K562 (cell line): Measurements from ENCODE around the gene PITPNC1.

Experiments used
- CHAMP1 ChIP-seq: fragments of 450-650 bp; IDR thresholded peaks from 2 replicates; pipeline ENCODE4 v1.6.1; 2016; ENCODE audit warnings: mild to moderate bottlenecking
- CHCHD3 ChIP-seq: fragments of 250-450 bp; sonication (Bioruptor Pico); IDR thresholded peaks from 2 replicates; pipeline ENCODE4 v2.1.2; 2022; ENCODE audit warnings: mild to moderate bottlenecking
- HOMEZ ChIP-seq: fragments of 250-450 bp; sonication (Bioruptor Pico); IDR thresholded peaks from 2 replicates; pipeline ENCODE4 v1.4.0; 2020; ENCODE audit warnings: mild to moderate bottlenecking, moderate library complexity
- NRF1 ChIP-seq, 2 experiments: fragments of 450-650 bp; IDR thresholded peaks in 1 of 2; conservative IDR thresholded peaks in 1 of 2; 2 replicates each; pipeline ENCODE4 v1.6.1; 2014; ENCODE audit warnings: mild to moderate bottlenecking in 2 of 2
- POLR2AphosphoS5 ChIP-seq: IDR thresholded peaks from 2 replicates; pipeline ENCODE4 v1.6.1; 2011; ENCODE audit warnings: mild to moderate bottlenecking, low read depth, low read length, moderate library complexity; ENCODE audit not compliant: control insufficient read depth, insufficient read depth
- RFX7 ChIP-seq: fragments of 250-450 bp; sonication (Bioruptor Pico); IDR thresholded peaks from 2 replicates; pipeline ENCODE4 v1.5.1; 2021; ENCODE audit warnings: mild to moderate bottlenecking
- TOE1 ChIP-seq, 2 experiments: fragments of 450-650 bp in 1 of 2; sonication (generic) in 1 of 2; formaldehyde crosslinking in 1 of 2; IDR thresholded peaks; 2 replicates each; pipeline versions ENCODE4 v1.7.1 to v1.8.0; 2016 to 2022; ENCODE audit warnings: borderline replicate concordance in 2 of 2, mild to moderate bottlenecking in 2 of 2, antibody characterized with exemption in 1 of 2, inconsistent platforms in 1 of 2, low read depth in 1 of 2, missing genetic modification reagents in 1 of 2, moderate library complexity in 1 of 2
- ZBTB7A ChIP-seq: IDR thresholded peaks from 2 replicates; pipeline ENCODE4 v1.6.1; 2011; ENCODE audit warnings: low read depth, mild to moderate bottlenecking, low read length, moderate library complexity, borderline replicate concordance; ENCODE audit not compliant: control insufficient read depth
- ZNF24 ChIP-seq: fragments of 450-650 bp; IDR thresholded peaks from 2 replicates; pipeline ENCODE4 v1.6.1; 2016

GRCh38 chr17:67558740-67559380 lies 181.8 kb downstream of the PITPNC1 start:
- TF ChIP-seq HOMEZ (CRISPR knock-in tag) (no peak), CHCHD3 (CRISPR knock-in tag) (no peak), POLR2AphosphoS5 (no peak), RFX7 (CRISPR knock-in tag) (no peak), ZBTB7A (no peak), CHAMP1 (no peak), TOE1 (IDR thresholded peaks at IDR 0.05; ENCODE audit: borderline replicate concordance) (no peak), TOE1 (CRISPR knock-in tag; IDR thresholded peaks at IDR 0.05; ENCODE audit: borderline replicate concordance, low read depth) (no peak), ZNF24 (no peak), NRF1 (conservative IDR thresholded peaks at IDR 0.05 in 1 of 2, IDR thresholded peaks at IDR 0.05 in 1 of 2) (no peak)
